Naive B cell (primary cell): ENCODE data around the gene COX10. TPM values are rescaled to one million over a fixed set of nuclear protein-coding genes. Genes with fewer than 3 reads are reported as not detected.
A peak's percentile ranks its signal among the peaks of the same experiment; 100 is the strongest.
"Not testable (repeated sequence)": the region's sequence is repeated elsewhere in the genome, so short reads cannot be mapped to it uniquely, and the experiment has no call there.

ENCODE experiments used
- ATAC-seq, 2 donors: fragments of 150-1000 bp; cut with Tn5 transposase; 2 replicates each; pipeline ENCODE4 v1.10.0; 2021; ENCODE audit warnings: low read depth in 2 of 2, mild to moderate bottlenecking in 2 of 2, moderate library complexity in 2 of 2
- DNase-seq: peaks from one replicate; pipeline ENCODE4 v3.0.0; 2022
- H3K27ac Mint-ChIP-seq, 6 donors: one replicate each; pipeline ENCODE4 v1.8.0; 2020 to 2022; ENCODE audit warnings: mild to moderate bottlenecking in 6 of 6, mixed read lengths in 6 of 6, moderate library complexity in 5 of 6, inconsistent platforms in 2 of 6
- H3K27me3 Mint-ChIP-seq, 3 donors: one replicate each; pipeline ENCODE4 v1.8.0; 2021 to 2022; ENCODE audit warnings: mixed read lengths in 3 of 3, mild to moderate bottlenecking in 1 of 3
- H3K36me3 Mint-ChIP-seq, 2 donors: one replicate each; pipeline ENCODE4 v1.8.0; 2020 to 2022; ENCODE audit warnings: mixed read lengths in 2 of 2, inconsistent platforms in 1 of 2, mild to moderate bottlenecking in 1 of 2
- H3K4me1 Mint-ChIP-seq, 3 donors: one replicate each; pipeline ENCODE4 v1.8.0; 2020 to 2022; ENCODE audit warnings: mixed read lengths in 3 of 3, inconsistent platforms in 1 of 3, mild to moderate bottlenecking in 1 of 3, moderate library complexity in 1 of 3
- H3K4me3 Mint-ChIP-seq, 8 donors: one replicate each; pipeline ENCODE4 v1.8.0; 2020 to 2022; ENCODE audit warnings: mild to moderate bottlenecking in 8 of 8, mixed read lengths in 8 of 8, moderate library complexity in 8 of 8, inconsistent platforms in 2 of 8
- H3K9me3 Mint-ChIP-seq, 7 donors: one replicate each; pipeline ENCODE4 v1.8.0; 2020 to 2022; ENCODE audit warnings: mixed read lengths in 7 of 7, mild to moderate bottlenecking in 5 of 7, inconsistent platforms in 2 of 7, moderate library complexity in 1 of 7
- polyA plus RNA-seq, 6 donors: library from polyadenylated mRNA; unstranded; fragments of 300-500 nt; fragmentation: Illumina TruSeq; gene quantifications; one replicate each; pipeline ENCODE4 v1.2.3, GENCODE V29; 2021; ENCODE audit warnings: low read depth in 6 of 6

Gene COX10
- polyA plus RNA-seq, 6 donors from 2014 or later, result 16.7 to 30.8 (median 20.8) TPM

DNA sequence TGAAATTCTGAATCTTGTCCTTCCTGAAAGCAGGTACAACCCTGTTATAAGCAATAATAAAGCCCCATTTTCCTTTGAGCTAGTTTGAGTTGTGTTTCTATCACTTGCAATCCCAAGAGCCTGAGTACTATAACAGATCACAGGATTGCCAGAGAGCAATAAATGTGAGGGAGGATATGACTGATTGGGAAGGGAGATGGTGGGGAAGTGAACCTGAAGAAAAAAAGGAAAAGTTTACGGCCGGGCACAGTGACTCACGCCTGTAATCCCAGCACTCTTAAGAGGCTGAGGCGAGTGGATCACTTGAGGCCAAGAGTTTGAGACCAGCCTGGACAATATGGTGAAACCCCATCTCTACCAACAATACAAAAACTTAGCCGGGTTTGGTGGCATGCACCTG, 80.4 kb downstream of the COX10 start:
- peaks cover 0 to 8% (median 5%) of the 10 kb centered on the region in 7 donors for H3K9me3 Mint-ChIP-seq
- H3K4me3 Mint-ChIP-seq, result no peak overlapping the region
- no peak for ATAC-seq
- peaks cover 16 to 19% of the 10 kb centered on the region in 2 donors for H3K36me3 Mint-ChIP-seq
- H3K4me1 Mint-ChIP-seq, result peaks cover 3 to 9% (median 7%) of the 10 kb centered on the region in 3 donors
- DNase-seq, result no peak
- H3K27ac Mint-ChIP-seq, result peak overlapping the region in 1 of 6 donors; percentile 87
- no peaks in the 10 kb centered on the region for H3K27me3 Mint-ChIP-seq

DNA sequence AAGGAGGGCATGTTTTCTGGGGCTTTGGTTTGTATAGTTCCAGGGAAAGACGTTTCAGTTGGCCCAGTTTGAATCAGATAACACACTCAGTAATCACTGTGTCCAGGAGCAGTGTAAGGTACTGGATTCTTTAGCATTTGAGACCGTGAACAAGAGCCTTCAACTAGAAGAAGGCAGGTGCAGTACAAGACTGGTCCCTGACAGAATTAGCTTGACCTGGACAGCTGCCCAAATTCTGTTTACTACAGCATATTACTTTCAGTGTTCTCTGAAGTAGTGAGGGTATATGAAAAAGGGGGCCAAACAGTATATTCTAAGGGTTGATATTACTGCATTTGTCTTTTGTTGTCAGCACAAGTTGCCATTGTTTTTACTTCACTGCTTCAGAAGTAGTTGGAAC, 81.3 kb downstream of the COX10 start:
- Mint-ChIP-seq H3K4me3 (no peak overlapping the region), H3K9me3 (peaks cover 0 to 3% (median under 1%) of the 10 kb centered on the region in 7 donors), H3K36me3 (peaks cover 10 to 19% of the 10 kb centered on the region in 2 donors), H3K4me1 (peaks cover under 1 to 4% (median 2%) of the 10 kb centered on the region in 3 donors), H3K27me3 (no peaks in the 10 kb centered on the region), H3K27ac (no peak overlapping the region)
- DNase-seq (no peak), ATAC-seq (no peak)

DNA sequence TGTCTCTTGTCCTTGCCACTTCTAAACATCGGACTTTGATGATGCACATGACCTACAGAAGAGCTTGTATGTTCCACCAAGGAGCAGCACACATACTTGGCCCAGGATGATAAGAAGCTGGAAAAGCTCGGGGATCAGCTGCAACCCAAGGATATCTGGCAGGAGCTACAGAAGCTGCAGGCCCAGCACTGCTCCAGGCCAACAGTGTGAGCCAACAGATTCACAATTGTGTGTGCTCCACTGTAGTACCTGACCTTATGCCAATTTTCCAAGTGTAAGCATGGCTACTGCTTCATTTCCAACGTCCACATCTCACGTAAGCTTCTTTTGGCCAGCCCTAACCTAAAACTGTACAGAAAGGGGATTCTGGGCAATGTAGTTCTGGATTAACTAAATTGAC, 83.4 kb downstream of the COX10 start:
- ATAC-seq (no peak), DNase-seq (no peak)
- H3K4me1 Mint-ChIP-seq, result peaks cover 0 to 2% (median 0%) of the 10 kb centered on the region in 3 donors
- H3K27me3 Mint-ChIP-seq, result no peaks in the 10 kb centered on the region
- H3K27ac Mint-ChIP-seq, result peak overlapping the region in 1 of 6 donors; percentile 26
- no peaks in the 10 kb centered on the region for H3K9me3 Mint-ChIP-seq
- peaks cover 9 to 13% of the 10 kb centered on the region in 2 donors for H3K36me3 Mint-ChIP-seq
- no peak overlapping the region for H3K4me3 Mint-ChIP-seq

DNA sequence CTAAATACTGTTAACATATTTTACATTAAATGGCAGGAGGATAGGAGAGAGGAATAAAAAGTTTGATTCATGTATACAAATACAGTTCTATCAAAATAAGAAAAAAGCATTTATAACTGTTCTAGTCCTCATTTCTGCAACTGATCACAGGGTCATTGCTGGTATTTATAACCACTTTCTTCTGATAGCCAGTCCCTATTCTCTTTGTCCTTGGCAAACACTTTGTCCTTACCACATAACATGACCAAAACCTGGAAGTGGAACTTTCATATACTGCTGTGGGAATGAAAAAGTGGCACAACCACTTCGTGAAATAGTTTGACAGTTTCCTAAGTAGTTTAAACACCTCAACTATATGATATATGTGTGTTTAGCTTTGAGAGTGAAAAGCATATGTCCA, 84.1 kb downstream of the COX10 start:
- no peak overlapping the region for H3K4me3 Mint-ChIP-seq
- no peaks in the 10 kb centered on the region for H3K27me3 Mint-ChIP-seq
- DNase-seq (no peak), ATAC-seq (no peak)
- no peaks in the 10 kb centered on the region for H3K9me3 Mint-ChIP-seq
- H3K4me1 Mint-ChIP-seq, result peaks cover 0 to 2% (median 0%) of the 10 kb centered on the region in 3 donors
- peak overlapping the region in 1 of 6 donors; percentile 2 for H3K27ac Mint-ChIP-seq
- peaks cover 9 to 13% of the 10 kb centered on the region in 2 donors for H3K36me3 Mint-ChIP-seq

DNA sequence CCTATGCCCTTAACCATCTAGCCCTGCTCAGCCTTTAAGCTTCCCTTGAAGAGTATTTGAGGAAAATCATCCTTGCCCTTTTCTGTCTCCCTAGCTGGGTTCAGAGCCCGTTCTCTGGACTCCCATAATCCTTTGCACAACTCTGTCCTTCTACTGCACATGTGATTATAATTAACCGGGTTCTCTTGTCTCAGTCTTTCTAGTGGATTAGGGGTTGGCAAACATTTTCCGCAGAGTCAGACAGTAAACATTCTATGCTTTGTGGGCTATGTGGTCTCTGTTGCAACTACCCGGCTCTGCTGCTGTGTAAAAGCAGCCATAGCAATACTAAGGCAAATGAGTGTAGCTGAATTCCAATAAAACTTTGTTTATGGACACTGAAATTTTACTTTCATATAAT, 87.4 kb downstream of the COX10 start:
- H3K9me3 Mint-ChIP-seq, result no peaks in the 10 kb centered on the region
- ATAC-seq (no peak), DNase-seq (no peak)
- H3K36me3 Mint-ChIP-seq, result peaks cover 14 to 15% of the 10 kb centered on the region in 2 donors
- peak overlapping the region in 2 of 6 donors; percentile 53 to 82 for H3K27ac Mint-ChIP-seq
- no peak overlapping the region for H3K4me3 Mint-ChIP-seq
- peaks cover 0 to 2% (median 0%) of the 10 kb centered on the region in 3 donors for H3K4me1 Mint-ChIP-seq
- no peaks in the 10 kb centered on the region for H3K27me3 Mint-ChIP-seq

DNA sequence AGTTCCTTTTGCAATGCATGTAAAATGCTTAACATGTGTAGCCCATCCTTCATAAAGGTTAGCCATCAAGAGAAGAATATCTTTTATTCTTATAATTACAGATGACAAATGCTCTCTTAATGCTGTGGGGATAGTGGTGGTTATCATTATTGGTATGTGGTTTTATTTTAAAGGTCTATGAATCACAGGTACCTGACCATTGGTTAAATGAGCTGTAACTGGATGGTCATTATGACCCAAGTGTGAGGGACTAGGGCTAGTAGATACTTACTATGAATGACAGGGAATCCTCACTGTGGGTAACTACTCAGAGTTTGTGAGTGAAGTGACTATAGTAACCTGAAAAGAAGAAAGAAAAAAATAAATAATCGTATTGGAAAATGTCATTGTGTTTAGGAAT, 88.5 kb downstream of the COX10 start:
- DNase-seq (no peak), ATAC-seq (no peak)
- Mint-ChIP-seq H3K9me3 (no peaks in the 10 kb centered on the region), H3K4me3 (no peak overlapping the region), H3K36me3 (peaks cover 8 to 18% of the 10 kb centered on the region in 2 donors), H3K27me3 (no peaks in the 10 kb centered on the region), H3K4me1 (no peaks in the 10 kb centered on the region), H3K27ac (no peak overlapping the region)

DNA sequence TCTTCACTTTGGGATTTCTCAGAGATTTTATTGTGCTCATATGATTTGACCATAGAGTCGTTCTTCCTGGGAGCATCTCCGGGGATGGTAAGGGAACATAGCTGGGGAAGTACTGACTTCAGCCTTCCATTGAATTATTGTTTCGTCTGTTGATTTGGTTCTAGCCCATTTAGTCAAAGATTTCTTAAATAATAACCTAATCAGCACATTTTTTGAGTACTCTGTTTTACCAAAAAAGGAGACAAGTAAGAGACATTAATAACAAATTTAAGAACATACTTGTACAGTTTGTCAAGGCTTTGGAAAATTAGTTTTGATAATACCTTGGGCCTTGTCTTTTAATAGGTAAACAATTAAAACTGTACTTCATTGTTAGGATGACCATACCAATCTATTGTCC, 89.4 kb downstream of the COX10 start:
- Mint-ChIP-seq H3K4me1 (no peaks in the 10 kb centered on the region), H3K9me3 (no peaks in the 10 kb centered on the region), H3K4me3 (no peak overlapping the region), H3K36me3 (peaks cover 8 to 18% of the 10 kb centered on the region in 2 donors), H3K27ac (no peak overlapping the region), H3K27me3 (no peaks in the 10 kb centered on the region)
- ATAC-seq (no peak), DNase-seq (no peak)

DNA sequence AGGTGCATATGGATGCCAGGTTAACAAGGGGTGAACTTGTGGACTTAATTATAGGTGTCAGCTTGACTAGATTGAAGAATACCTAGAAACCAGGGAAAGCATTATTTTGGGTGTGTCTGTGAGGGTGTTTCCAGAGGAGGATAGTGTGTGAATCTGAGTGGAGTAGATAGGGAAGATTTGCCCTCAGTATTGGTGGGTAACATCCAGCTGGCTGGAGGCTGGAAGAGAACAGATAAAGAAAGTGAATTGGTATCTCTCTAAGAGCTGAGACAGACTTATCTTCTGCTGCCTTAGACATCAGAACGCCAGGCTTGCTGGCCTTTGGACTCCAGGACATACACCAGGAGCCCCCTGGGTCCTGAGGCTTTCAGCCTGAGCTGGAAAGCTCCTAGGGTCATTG, 92.1 kb downstream of the COX10 start:
- Mint-ChIP-seq H3K4me1 (no peaks in the 10 kb centered on the region), H3K36me3 (peaks cover 8 to 27% of the 10 kb centered on the region in 2 donors), H3K27ac (no peak overlapping the region), H3K4me3 (no peak overlapping the region), H3K27me3 (no peaks in the 10 kb centered on the region), H3K9me3 (no peaks in the 10 kb centered on the region)
- ATAC-seq (no peak), DNase-seq (no peak)

DNA sequence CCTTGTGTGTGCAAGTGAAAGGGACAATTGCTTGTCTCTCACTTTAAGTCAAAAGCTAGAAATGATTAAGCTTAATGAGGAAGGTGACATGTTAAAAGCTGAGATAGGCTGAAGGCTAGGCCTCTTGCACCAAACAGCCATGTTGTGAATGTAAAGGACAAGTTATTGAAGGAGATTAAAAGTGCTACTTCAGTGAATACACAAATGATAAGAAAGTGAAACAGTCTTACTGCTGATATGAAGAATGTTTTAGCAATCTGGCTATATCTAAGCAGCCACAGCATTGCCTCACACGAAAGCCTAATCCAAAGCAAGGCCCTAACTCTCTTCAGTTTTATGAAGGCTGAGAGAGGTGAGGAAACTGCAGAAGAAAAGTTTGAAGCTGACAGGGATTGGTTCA, 96.3 kb downstream of the COX10 start:
- peaks cover 36 to 50% of the 10 kb centered on the region in 2 donors for H3K36me3 Mint-ChIP-seq
- no peak for ATAC-seq
- no peak overlapping the region for H3K4me3 Mint-ChIP-seq
- peaks cover 5 to 27% (median 18%) of the 10 kb centered on the region in 7 donors for H3K9me3 Mint-ChIP-seq
- H3K27ac Mint-ChIP-seq, result no peak overlapping the region
- no peak for DNase-seq
- H3K4me1 Mint-ChIP-seq, result no peaks in the 10 kb centered on the region
- H3K27me3 Mint-ChIP-seq, result no peaks in the 10 kb centered on the region

DNA sequence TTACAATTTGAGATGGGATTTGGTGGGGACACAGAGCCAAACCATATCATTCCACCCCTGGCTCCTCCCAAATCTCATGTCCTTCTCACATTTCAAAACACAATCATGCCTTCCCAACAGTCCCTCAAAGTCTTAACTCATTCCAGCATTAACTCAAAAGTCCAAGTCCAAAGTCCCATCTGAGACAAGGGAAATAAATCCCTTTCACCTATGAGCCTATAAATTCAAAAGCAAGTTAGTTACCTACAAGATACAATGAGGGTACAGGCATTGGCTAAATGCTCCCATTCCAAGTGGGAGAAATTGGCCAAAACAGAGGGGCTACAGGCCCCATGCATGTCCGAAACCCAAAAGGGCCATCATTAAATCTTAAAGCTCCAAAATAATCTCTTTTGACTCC, 98.5 kb downstream of the COX10 start:
- not testable (repeated sequence) for H3K27ac Mint-ChIP-seq, H3K4me3 Mint-ChIP-seq, H3K4me1 Mint-ChIP-seq, DNase-seq, ATAC-seq, H3K27me3 Mint-ChIP-seq
- H3K9me3 Mint-ChIP-seq, result peaks cover 5 to 27% (median 18%) of the 10 kb centered on the region in 7 donors
- peaks cover 32 to 51% of the 10 kb centered on the region in 2 donors for H3K36me3 Mint-ChIP-seq

DNA sequence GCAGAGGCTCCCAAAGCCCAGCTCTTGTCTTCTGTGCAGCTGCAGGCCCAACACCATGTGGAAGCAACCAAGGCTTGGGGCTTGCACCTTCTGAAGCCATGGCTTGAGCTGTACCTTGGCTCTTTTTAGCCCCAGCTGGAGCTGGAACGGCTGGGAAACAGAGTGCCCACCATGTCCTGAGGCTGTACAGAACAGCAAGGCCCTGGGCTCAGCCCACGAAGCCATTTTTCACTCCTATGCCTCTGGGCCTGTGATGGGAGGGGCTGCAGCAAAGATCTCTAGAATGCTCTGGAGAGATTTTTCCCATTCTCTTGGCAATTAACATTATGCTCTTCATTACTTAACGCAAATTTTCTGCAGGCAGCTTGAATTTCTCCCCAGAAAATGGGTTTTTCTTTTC, 99.3 kb downstream of the COX10 start:
- Mint-ChIP-seq H3K9me3 (peaks cover 5 to 27% (median 18%) of the 10 kb centered on the region in 7 donors), H3K27me3 (peaks cover 0 to 8% (median 6%) of the 10 kb centered on the region in 3 donors), H3K4me1 (no peaks in the 10 kb centered on the region), H3K4me3 (no peak overlapping the region), H3K27ac (no peak overlapping the region), H3K36me3 (peaks cover 40 to 54% of the 10 kb centered on the region in 2 donors)
- DNase-seq (no peak), ATAC-seq (no peak)

DNA sequence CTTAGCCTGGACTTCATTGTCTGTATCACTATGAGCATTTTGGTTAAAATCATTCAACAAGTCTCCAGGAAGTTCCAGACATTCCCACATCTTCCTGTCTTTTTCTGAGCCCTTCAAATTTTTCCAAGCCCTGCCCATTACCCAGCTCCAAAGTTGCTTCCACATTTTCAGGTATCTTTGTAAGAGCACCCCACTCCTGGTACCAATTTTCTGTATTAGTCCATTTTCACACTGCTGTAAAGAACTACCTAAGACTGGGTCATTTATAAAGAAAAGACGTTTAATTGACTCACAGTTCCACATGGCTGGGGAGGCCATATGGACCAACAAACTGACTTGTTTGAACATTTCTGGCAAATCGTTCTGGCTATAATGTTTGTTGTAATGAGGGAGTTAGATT, 100.0 kb downstream of the COX10 start:
- H3K4me1 Mint-ChIP-seq, result no peaks in the 10 kb centered on the region
- no peak overlapping the region for H3K4me3 Mint-ChIP-seq
- ATAC-seq, result no peak

DNA sequence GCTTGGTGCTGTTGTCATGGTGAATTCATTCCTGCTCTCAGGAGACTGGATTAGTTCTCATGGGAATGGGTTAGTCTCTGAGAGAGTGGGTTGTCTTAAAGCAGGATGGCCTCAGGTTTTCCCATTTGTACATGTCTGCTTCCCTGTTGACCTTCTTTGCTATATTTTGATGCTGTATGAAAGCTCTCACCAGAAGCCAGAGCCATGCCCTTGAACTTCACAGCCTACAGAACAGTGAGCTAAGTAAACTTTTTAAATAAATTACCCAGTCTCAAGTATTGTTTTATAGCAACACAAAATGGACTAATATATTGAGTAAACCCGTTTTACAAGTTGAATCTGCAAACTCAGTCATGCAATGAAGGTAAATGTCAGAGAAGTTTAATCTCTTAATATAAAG, 100.6 kb downstream of the COX10 start:
- no peak overlapping the region for H3K27ac Mint-ChIP-seq
- ATAC-seq, result no peak
- H3K4me1 Mint-ChIP-seq, result no peaks in the 10 kb centered on the region

More for the DNA sequence above, 100.0 kb downstream of the COX10 start:
- no peak overlapping the region for H3K27ac Mint-ChIP-seq
- peaks cover 0 to 8% (median 6%) of the 10 kb centered on the region in 3 donors for H3K27me3 Mint-ChIP-seq
- peaks cover 5 to 27% (median 18%) of the 10 kb centered on the region in 7 donors for H3K9me3 Mint-ChIP-seq
- peaks cover 41 to 50% of the 10 kb centered on the region in 2 donors for H3K36me3 Mint-ChIP-seq
- no peak for DNase-seq

DNA sequence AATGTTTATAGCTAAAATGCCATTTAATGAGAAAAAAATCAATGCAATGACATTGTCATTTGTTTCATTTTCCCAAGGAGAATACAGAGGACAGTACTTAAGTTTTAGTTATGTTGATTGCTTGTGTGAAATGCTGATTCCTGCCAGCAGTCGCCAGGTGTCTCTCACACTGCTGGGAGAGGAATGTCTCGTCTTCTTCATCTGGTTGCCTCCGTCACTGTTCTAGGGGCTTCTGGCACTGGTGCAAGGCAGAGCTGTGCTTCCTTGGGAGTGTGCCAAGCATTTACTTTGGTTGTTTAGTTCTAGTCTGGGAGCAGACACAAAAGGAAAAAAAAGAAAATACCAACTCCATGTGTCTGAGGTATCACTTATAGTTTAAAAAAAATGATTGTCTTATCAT, 107.7 kb downstream of the COX10 start:
- not testable (repeated sequence) for H3K4me3 Mint-ChIP-seq, ATAC-seq, H3K9me3 Mint-ChIP-seq, H3K4me1 Mint-ChIP-seq, H3K27me3 Mint-ChIP-seq, H3K27ac Mint-ChIP-seq, DNase-seq
- H3K36me3 Mint-ChIP-seq, result peaks cover 17 to 21% of the 10 kb centered on the region in 2 donors

More for the DNA sequence above, 100.6 kb downstream of the COX10 start:
- H3K36me3 Mint-ChIP-seq, result peaks cover 41 to 45% of the 10 kb centered on the region in 2 donors
- DNase-seq, result no peak
- peaks cover 0 to 8% (median 6%) of the 10 kb centered on the region in 3 donors for H3K27me3 Mint-ChIP-seq
- peaks cover 5 to 27% (median 18%) of the 10 kb centered on the region in 7 donors for H3K9me3 Mint-ChIP-seq
- peak overlapping the region in 1 of 8 donors; percentile 44 for H3K4me3 Mint-ChIP-seq

DNA sequence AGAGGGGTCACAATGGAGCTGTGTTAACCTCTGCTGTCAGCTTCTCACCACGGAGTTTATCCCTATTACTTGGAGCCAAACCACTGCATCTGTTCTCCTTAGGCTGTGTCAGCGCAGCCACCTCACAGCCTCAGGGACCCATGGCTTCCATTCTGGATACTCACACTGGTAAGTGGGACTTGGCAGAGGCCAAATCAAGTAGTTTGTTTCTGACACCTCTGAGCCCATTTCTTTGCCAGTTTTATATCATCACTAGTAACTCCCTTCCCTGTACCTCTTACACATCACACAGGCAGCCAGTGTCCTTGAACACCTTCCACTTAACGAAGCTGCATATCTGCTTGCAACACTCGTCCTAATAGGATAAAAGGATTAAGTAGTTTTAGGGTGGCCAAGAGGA, 108.5 kb downstream of the COX10 start:
- not testable (repeated sequence) for H3K27me3 Mint-ChIP-seq, H3K9me3 Mint-ChIP-seq, DNase-seq, H3K4me3 Mint-ChIP-seq, H3K4me1 Mint-ChIP-seq, ATAC-seq, H3K27ac Mint-ChIP-seq
- H3K36me3 Mint-ChIP-seq, result peaks cover 15 to 17% of the 10 kb centered on the region in 2 donors
